ENCODE results near the gene LSM4.

The LSM4 gene

GRCh38 chr19:18310966-18311365 is 11.9 kb downstream of the LSM4 start:
- DNase-seq = no peak

GRCh38 chr19:18310118-18310909 is 12.6 kb downstream of the LSM4 start:
- DNase-seq = no peak

- DNase-seq = no peak
Measured at GRCh38 chr19:18309525-18310064, 13.3 kb downstream of the LSM4 start.

- no peak for DNase-seq
Measured at GRCh38 chr19:18308948-18309325, 13.9 kb downstream of the LSM4 start.

GRCh38 chr19:18308051-18308947 is 14.6 kb downstream of the LSM4 start:
- no peak for DNase-seq

GRCh38 chr19:18307271-18307681 is 15.6 kb downstream of the LSM4 start:
- no peak for DNase-seq

GRCh38 chr19:18306888-18307260 is 16.0 kb downstream of the LSM4 start:
- DNase-seq = no peak

GRCh38 chr19:18306209-18306887 is 16.5 kb downstream of the LSM4 start:
- no peak for DNase-seq

- peak in 1 of 2 experiments; percentile 51 for DNase-seq
Measured at GRCh38 chr19:18304458-18305310, 18.2 kb downstream of the LSM4 start.

- DNase-seq = peak in 1 of 2 experiments; percentile 51
Measured at GRCh38 chr19:18304208-18304457, 18.7 kb downstream of the LSM4 start.

GRCh38 chr19:18301718-18302111 is 21.2 kb downstream of the LSM4 start:
- DNase-seq = no peak

GRCh38 chr19:18300930-18301717 is 21.8 kb downstream of the LSM4 start:
- DNase-seq = no peak

- no peak for DNase-seq
Measured at GRCh38 chr19:18299654-18300053, 23.2 kb downstream of the LSM4 start.

- DNase-seq = no peak
Measured at GRCh38 chr19:18298601-18299000, 24.3 kb downstream of the LSM4 start.

GRCh38 chr19:18297308-18297707 is 25.6 kb downstream of the LSM4 start:
- DNase-seq = no peak

GRCh38 chr19:18295034-18295451 is 27.8 kb downstream of the LSM4 start:
- no peak for DNase-seq

GRCh38 chr19:18294467-18294864 is 28.4 kb downstream of the LSM4 start:
- peak; percentile 29 to 82 for DNase-seq

GRCh38 chr19:18293642-18294466 is 29.0 kb downstream of the LSM4 start:
- DNase-seq = no peak

- DNase-seq = peak in 1 of 2 experiments; percentile 31
Measured at GRCh38 chr19:18292810-18293641, 29.9 kb downstream of the LSM4 start.

- no peak for DNase-seq
Measured at GRCh38 chr19:18292462-18292809, 30.4 kb downstream of the LSM4 start.

Data from NCI-H524 (cell line).